RWPE1 (cell line): ENCODE results near the gene SBNO2.

Experiments
- CTCF ChIA-PET: fragments of 350-600 bp; sonication (Branson Sonifier 250); formaldehyde crosslinking; extraction: SDS; loops from one replicate; lab custom pipeline; 2021; lab: Yijun Ruan, JAX
- POLR2A ChIA-PET: fragments of 400-600 bp; formaldehyde crosslinking; extraction: SDS; loops from one replicate; lab custom pipeline; 2020; ENCODE audit warnings: antibody characterized with exemption; ENCODE audit not compliant: low non-redundant PET; lab: Yijun Ruan, JAX
- DNase-seq: peaks from one replicate; pipeline ENCODE4 v3.0.0; 2012; ENCODE audit warnings: low spot score
- H3K27ac ChIP-seq: fragments of 450-650 bp; 2 replicates; pipeline ENCODE4 v1.5.1; 2017
- CTCF ChIP-seq: fragments of 450-650 bp; conservative IDR thresholded peaks from 2 replicates; pipeline ENCODE4 v1.5.1; 2017; ENCODE audit warnings: low read depth, mild to moderate bottlenecking

SBNO2 gene

GRCh38 chr19:1154731-1155351, 19.2 kb downstream of the SBNO2 start:
- DNase-seq, result peak; percentile 80
- ChIA-PET CTCF (interaction anchor here (0.7 to 1.1 kb wide), 5 partner anchors 24 to 76 kb away, joined by 3 to 6 read pairs (median 3); no protein-coding TSS in a partner anchor), POLR2A (interaction anchor here (0.6 kb wide), 1 partner anchor 126 kb away, joined by 4 read pairs; no protein-coding TSS in a partner anchor)
- TF ChIP-seq CTCF, result no peak
- peak overlapping the region; percentile 98 for H3K27ac ChIP-seq

GRCh38 chr19:1153891-1154730, 20.0 kb downstream of the SBNO2 start:
- H3K27ac ChIP-seq, result peak overlapping the region; percentile 98
- CTCF ChIA-PET, result interaction anchor here (0.7 to 1.0 kb wide), 3 partner anchors 25 to 67 kb away, joined by 3 to 6 read pairs (median 3); no protein-coding TSS in a partner anchor
- POLR2A ChIA-PET, result no interaction called here
- DNase-seq, result no peak
- TF ChIP-seq CTCF, result no peak

- POLR2A ChIA-PET, result no interaction called here
- no peak for TF ChIP-seq CTCF
- CTCF ChIA-PET, result interaction anchor here (0.5 to 1.4 kb wide), 2 partner anchors 16 to 92 kb away, joined by 3 to 4 read pairs; no protein-coding TSS in a partner anchor
- DNase-seq, result no peak
- H3K27ac ChIP-seq, result peak overlapping the region; percentile 98
Observed at GRCh38 chr19:1151917-1152587, 22.0 kb downstream of the SBNO2 start.

- peak overlapping the region; percentile 98 for H3K27ac ChIP-seq
- TF ChIP-seq CTCF, result no peak
- POLR2A ChIA-PET, result no interaction called here
- CTCF ChIA-PET, result no interaction called here
- DNase-seq, result no peak
Observed at GRCh38 chr19:1151037-1151724, 22.9 kb downstream of the SBNO2 start.

GRCh38 chr19:1150333-1151036, 23.6 kb downstream of the SBNO2 start:
- no peak for DNase-seq
- CTCF ChIA-PET, result no interaction called here

More at GRCh38 chr19:1150333-1151036, 23.6 kb downstream of the SBNO2 start:
- peak overlapping the region; percentile 98 for H3K27ac ChIP-seq
- POLR2A ChIA-PET, result no interaction called here
- no peak for TF ChIP-seq CTCF
